ENCODE measurements around the gene MUC2. TPM values are rescaled to one million over a fixed set of nuclear protein-coding genes. Genes with fewer than 3 reads are reported as not detected.
A peak's percentile ranks its signal among the peaks of the same experiment; 100 is the strongest.

The MUC2 gene
- polyA plus RNA-seq, 3 donors, result not detected

DNA sequence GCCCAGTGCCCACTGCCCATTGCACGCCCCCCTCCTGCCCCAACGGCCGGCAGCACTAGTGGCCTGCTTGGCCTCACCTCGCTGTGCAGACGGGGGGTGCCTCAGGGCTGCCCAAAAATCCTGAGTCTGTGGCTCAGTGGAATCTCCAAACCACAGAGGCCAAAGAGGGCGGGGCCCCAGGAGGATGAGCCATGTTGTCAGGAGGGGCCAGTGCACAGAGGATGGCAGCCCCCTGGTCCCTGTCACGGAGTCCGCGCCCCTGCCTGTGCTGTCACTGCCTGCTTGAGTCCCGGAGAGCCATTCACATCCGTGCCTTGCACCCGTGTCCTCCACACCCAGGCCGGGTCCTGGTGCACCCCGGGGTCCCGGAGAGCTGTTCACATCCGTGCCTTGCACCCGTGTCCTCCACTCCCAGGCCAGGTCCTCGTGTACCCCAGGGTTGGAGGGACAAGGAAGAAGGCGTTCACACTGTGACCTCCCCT lies 46.7 kb downstream of the MUC2 start:
- Histone ChIP-seq H3K9ac (ENCODE audit: insufficient read depth, low read length, poor library complexity, severe bottlenecking) (no peak overlapping the region), H3K9me3 (replicated peaks in 1 of 2; ENCODE audit: control insufficient read depth in 1 of 2, insufficient read depth in 1 of 2, low read length in 2 of 2) (no peaks in the 10 kb centered on the region), H3K4me1 (ENCODE audit: control insufficient read depth in 1 of 2, insufficient read depth in 2 of 2, low read length in 2 of 2) (no peaks in the 10 kb centered on the region), H3K36me3 (replicated peaks in 1 of 2; ENCODE audit: control insufficient read depth in 1 of 2, insufficient read depth in 2 of 2, low read length in 2 of 2) (no peaks in the 10 kb centered on the region), H2AFZ (ENCODE audit: insufficient read depth, low read depth, low read length, poor library complexity, severe bottlenecking) (no peak overlapping the region), H3K4me3 (replicated peaks in 1 of 3; ENCODE audit: low read depth in 2 of 3, low read length in 3 of 3) (no peak overlapping the region), H4K20me1 (ENCODE audit: insufficient read depth, low read length) (no peaks in the 10 kb centered on the region), H3K27ac (ENCODE audit: low read depth in 1 of 2, low read length in 2 of 2) (no peak overlapping the region), H3K4me2 (replicated peaks; ENCODE audit: extremely low read depth, low read length, poor library complexity, severe bottlenecking) (no peak overlapping the region), H3K27me3 (ENCODE audit: control insufficient read depth in 2 of 2, insufficient read depth in 2 of 2, low read length in 2 of 2) (no peaks in the 10 kb centered on the region), H3K79me2 (ENCODE audit: insufficient read depth, low read length) (no peaks in the 10 kb centered on the region)
- H3K36me3 Mint-ChIP-seq, result no peaks in the 10 kb centered on the region
- H3K4me1 Mint-ChIP-seq, result no peaks in the 10 kb centered on the region
- WGBS (ENCODE audit: insufficient coverage), result 91% methylated on average over 19 of the region's 19 CpGs
- TF ChIP-seq, protein P1, sequence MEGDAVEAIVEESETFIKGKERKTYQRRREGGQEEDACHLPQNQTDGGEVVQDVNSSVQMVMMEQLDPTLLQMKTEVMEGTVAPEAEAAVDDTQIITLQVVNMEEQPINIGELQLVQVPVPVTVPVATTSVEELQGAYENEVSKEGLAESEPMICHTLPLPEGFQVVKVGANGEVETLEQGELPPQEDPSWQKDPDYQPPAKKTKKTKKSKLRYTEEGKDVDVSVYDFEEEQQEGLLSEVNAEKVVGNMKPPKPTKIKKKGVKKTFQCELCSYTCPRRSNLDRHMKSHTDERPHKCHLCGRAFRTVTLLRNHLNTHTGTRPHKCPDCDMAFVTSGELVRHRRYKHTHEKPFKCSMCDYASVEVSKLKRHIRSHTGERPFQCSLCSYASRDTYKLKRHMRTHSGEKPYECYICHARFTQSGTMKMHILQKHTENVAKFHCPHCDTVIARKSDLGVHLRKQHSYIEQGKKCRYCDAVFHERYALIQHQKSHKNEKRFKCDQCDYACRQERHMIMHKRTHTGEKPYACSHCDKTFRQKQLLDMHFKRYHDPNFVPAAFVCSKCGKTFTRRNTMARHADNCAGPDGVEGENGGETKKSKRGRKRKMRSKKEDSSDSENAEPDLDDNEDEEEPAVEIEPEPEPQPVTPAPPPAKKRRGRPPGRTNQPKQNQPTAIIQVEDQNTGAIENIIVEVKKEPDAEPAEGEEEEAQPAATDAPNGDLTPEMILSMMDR (IDR thresholded peaks at IDR 0.05), result no peak
- peaks cover 0 to 12% (median 4%) of the 10 kb centered on the region in 7 donors for H3K9me3 Mint-ChIP-seq
- no peak for DNase-seq
- peaks cover 3 to 5% (median 4%) of the 10 kb centered on the region in 3 donors for H3K27me3 Mint-ChIP-seq (ENCODE audit: low read depth in 3 of 3)
- H3K27ac Mint-ChIP-seq, result no peak overlapping the region
- no peak overlapping the region for H3K4me3 Mint-ChIP-seq
- intact Hi-C loops (cut with micrococcal nuclease), result no loop called here

DNA sequence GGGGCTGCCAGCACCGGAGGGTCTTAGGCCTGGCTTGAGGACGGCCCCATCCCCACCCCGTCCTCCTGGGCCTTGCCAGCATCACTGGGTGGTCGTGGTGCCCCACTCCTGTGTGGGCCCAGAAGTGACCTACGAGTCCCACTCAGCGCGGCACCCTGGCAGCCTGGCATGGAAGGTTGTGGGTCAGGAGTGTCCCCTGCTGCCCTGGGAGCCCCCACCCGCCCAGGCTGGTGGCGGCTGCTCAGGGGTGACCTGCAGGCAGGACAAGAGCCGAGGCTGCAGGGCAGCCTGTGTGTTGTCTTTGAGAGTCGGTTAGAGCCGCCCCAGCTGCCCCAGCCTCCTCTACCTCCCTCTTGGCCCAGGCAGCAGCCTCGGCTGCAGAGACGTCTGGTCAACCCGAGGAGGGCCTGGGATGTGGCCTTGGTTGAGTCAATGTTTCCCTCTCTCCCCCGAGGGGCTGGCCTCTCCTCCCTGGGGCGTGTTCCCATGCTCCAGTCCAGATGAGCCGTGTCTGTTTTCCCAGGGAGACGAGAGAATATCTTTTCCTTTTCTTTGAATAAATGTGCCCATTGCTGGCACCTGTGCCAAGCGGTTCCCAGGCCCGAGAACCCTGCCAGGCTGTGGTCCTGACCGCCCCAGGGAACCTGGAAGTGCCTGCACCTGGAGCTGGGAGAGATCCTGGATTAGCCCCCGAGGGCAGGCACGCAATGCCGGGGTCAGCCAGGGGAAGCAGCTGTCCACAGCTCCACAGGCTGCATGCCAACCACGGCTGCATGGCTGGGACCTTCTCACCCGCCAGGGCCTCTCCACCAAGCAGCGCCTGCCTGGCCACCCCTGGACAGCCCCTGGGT lies 47.4 kb downstream of the MUC2 start:
- H4K20me1 ChIP-seq (ENCODE audit: insufficient read depth, low read length), result no peaks in the 10 kb centered on the region
- H3K27me3 Mint-ChIP-seq (ENCODE audit: low read depth in 3 of 3), result peaks cover 3 to 5% (median 4%) of the 10 kb centered on the region in 3 donors
- WGBS (ENCODE audit: insufficient coverage), result 86% methylated on average over 25 of the region's 28 CpGs

More for the DNA sequence above, 47.4 kb downstream of the MUC2 start:
- Histone ChIP-seq H2AFZ (ENCODE audit: insufficient read depth, low read depth, low read length, poor library complexity, severe bottlenecking) (no peak overlapping the region), H3K4me1 (ENCODE audit: control insufficient read depth in 1 of 2, insufficient read depth in 2 of 2, low read length in 2 of 2) (no peaks in the 10 kb centered on the region), H3K4me2 (replicated peaks; ENCODE audit: extremely low read depth, low read length, poor library complexity, severe bottlenecking) (no peak overlapping the region), H3K4me3 (replicated peaks in 1 of 3; ENCODE audit: low read depth in 2 of 3, low read length in 3 of 3) (no peak overlapping the region), H3K27me3 (ENCODE audit: control insufficient read depth in 2 of 2, insufficient read depth in 2 of 2, low read length in 2 of 2) (no peaks in the 10 kb centered on the region), H3K9ac (ENCODE audit: insufficient read depth, low read length, poor library complexity, severe bottlenecking) (no peak overlapping the region), H3K79me2 (ENCODE audit: insufficient read depth, low read length) (no peaks in the 10 kb centered on the region), H3K27ac (ENCODE audit: low read depth in 1 of 2, low read length in 2 of 2) (no peak overlapping the region), H3K36me3 (replicated peaks in 1 of 2; ENCODE audit: control insufficient read depth in 1 of 2, insufficient read depth in 2 of 2, low read length in 2 of 2) (no peaks in the 10 kb centered on the region), H3K9me3 (replicated peaks in 1 of 2; ENCODE audit: control insufficient read depth in 1 of 2, insufficient read depth in 1 of 2, low read length in 2 of 2) (no peaks in the 10 kb centered on the region)
- Mint-ChIP-seq H3K36me3 (no peaks in the 10 kb centered on the region), H3K27ac (no peak overlapping the region), H3K4me3 (no peak overlapping the region), H3K9me3 (peaks cover 0 to 12% (median 4%) of the 10 kb centered on the region in 7 donors), H3K4me1 (no peaks in the 10 kb centered on the region)
- TF ChIP-seq, protein P1 (IDR thresholded peaks at IDR 0.05), result no peak
- peak in 1 of 3 donors; percentile 1 for DNase-seq
- intact Hi-C loops (cut with micrococcal nuclease), result no loop called here

All from CD14-positive monocyte (primary cell).